Hepatocyte (in vitro differentiated cells): Measurements from ENCODE around the gene RELCH. TPM values are rescaled to one million over a fixed set of nuclear protein-coding genes. Genes with fewer than 3 reads are reported as not detected.
A peak's percentile ranks its signal among the peaks of the same experiment; 100 is the strongest.

Experiments used
- DNase-seq: peaks from one replicate; pipeline ENCODE4 v3.0.0-alpha.2; 2016; ENCODE audit warnings: low spot score
- H2AFZ ChIP-seq: fragments of 200-600 bp; sonication (generic); 2 replicates; pipeline ENCODE4 v1.6.0; 2016; ENCODE audit warnings: antibody characterized with exemption, mild to moderate bottlenecking
- H3K27ac ChIP-seq: fragments of 200-600 bp; sonication (generic); 2 replicates; pipeline ENCODE4 v1.5.1; 2016; ENCODE audit warnings: mild to moderate bottlenecking
- H3K27me3 ChIP-seq: fragments of 200-600 bp; sonication (generic); 2 replicates; pipeline ENCODE4 v1.6.1; 2016
- H3K36me3 ChIP-seq: fragments of 200-600 bp; sonication (generic); replicated peaks from 2 replicates; pipeline ENCODE4 v1.5.1; 2016; ENCODE audit warnings: low read depth; ENCODE audit not compliant: insufficient read depth
- H3K4me1 ChIP-seq: fragments of 200-600 bp; sonication (generic); 2 replicates; pipeline ENCODE4 v1.5.1; 2016; ENCODE audit warnings: mild to moderate bottlenecking, moderate library complexity; ENCODE audit not compliant: insufficient read depth
- H3K4me2 ChIP-seq: fragments of 200-600 bp; sonication (generic); 2 replicates; pipeline ENCODE4 v1.6.0; 2016
- H3K4me3 ChIP-seq: fragments of 200-600 bp; sonication (generic); 2 replicates; pipeline ENCODE4 v1.5.1; 2016; ENCODE audit warnings: mild to moderate bottlenecking
- H3K79me2 ChIP-seq: fragments of 200-600 bp; sonication (generic); 2 replicates; pipeline ENCODE4 v1.6.0; 2017; ENCODE audit warnings: mild to moderate bottlenecking
- H3K9me2 ChIP-seq: fragments of 200-600 bp; sonication (generic); replicated peaks from 2 replicates; pipeline ENCODE4 v1.6.0; 2017; ENCODE audit warnings: mild to moderate bottlenecking; ENCODE audit not compliant: insufficient read depth
- H3K9me3 ChIP-seq: fragments of 200-600 bp; sonication (generic); 2 replicates; pipeline ENCODE4 v1.5.1; 2016; ENCODE audit warnings: low read depth, mild to moderate bottlenecking
- H4K20me1 ChIP-seq: fragments of 200-600 bp; sonication (generic); 2 replicates; pipeline ENCODE4 v1.6.0; 2016; ENCODE audit warnings: mild to moderate bottlenecking; ENCODE audit not compliant: insufficient read depth, poor library complexity, severe bottlenecking
- EZH2 ChIP-seq: fragments of 200-600 bp; sonication (generic); IDR thresholded peaks from 2 replicates; pipeline ENCODE4 v1.6.1; 2016; ENCODE audit warnings: antibody characterized with exemption, mild to moderate bottlenecking, borderline replicate concordance
- EZH2phosphoT487 ChIP-seq: fragments of 200-600 bp; sonication (generic); IDR thresholded peaks from one replicate; pipeline ENCODE4 v1.6.1; 2018; ENCODE audit warnings: antibody characterized with exemption, mild to moderate bottlenecking, low read depth, moderate library complexity; ENCODE audit not compliant: unreplicated experiment, severe bottlenecking
- WGBS: methylation state at CpG from one replicate; pipeline ENCODE4 v1.1.6; 2016; ENCODE audit warnings: low lambda C conversion rate; ENCODE audit errors: missing lambda C conversion rate; 5-methylcytosine and 5-hydroxymethylcytosine counted together
- polyA plus RNA-seq: library from polyadenylated mRNA; unstranded; fragments of >200 nt; fragmentation: Nextera tagmentation; extraction: Ambion mirVana; gene quantifications from 2 replicates; pipeline ENCODE4 v1.2.1, GENCODE V29; 2016
- total RNA-seq: library from RNA; depleted of rRNA; stranded (reverse); fragments of >200 nt; gene quantifications from 2 replicates; pipeline ENCODE4 v1.2.3, GENCODE V29; 2014
- TF ChIP-seq, protein P1 (sequence below): fragments of 200-600 bp; sonication (generic); IDR thresholded peaks from 2 replicates; pipeline ENCODE4 v1.5.1; 2016; ENCODE audit warnings: antibody characterized with exemption, mild to moderate bottlenecking; ENCODE audit not compliant: poor library complexity

RELCH gene
- total and polyA plus RNA-seq, 2 experiments from 2014 or later: 8.3 to 45.8 TPM

DNA sequence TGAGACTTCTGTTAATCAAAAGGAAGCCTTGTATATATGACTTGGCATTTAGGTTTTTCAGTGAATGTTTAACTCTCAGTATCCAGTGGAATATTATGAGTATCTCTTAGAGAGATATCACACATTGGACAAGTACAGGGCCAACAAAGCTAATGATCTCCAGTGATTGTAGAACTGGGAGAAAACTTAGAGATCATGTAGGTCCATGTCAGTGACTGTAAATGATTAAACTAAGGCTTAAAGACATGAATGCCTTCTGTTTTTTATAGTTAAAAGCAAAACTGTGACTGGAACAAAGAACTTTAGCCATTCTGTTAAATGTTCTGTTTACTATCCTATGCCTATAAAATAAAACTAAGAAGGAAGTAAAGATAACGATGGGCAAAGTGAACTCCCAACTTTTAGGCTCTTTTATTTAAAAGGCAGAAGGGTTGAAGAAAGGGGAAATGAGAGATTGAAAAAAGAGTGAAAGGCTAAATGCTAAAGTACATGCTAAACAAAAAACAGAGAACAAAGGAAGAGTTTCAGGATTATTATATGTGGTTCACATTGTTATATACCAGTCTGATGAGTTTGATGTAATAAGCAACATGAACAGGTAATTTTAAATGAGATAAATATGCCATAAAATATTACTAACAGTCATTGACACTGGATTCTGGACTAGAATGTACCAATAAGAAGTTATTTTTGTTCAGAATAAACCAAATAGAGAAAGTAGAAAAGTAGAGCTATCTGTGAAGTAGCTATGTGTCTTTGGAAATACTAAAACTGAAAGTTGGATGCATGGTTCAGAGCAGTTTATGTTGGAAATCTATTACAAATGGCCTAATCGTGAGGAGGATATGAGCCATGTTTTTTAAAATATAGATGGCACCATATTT, 101.0 kb downstream of the RELCH start:
- H3K4me2 ChIP-seq: peak overlapping the region; percentile 37
- H3K9me2 ChIP-seq: no peaks in the 10 kb centered on the region
- H3K27me3 ChIP-seq: no peaks in the 10 kb centered on the region
- no peaks in the 10 kb centered on the region for H3K36me3 ChIP-seq
- 69% methylated on average over 2 of the region's 2 CpGs for WGBS
- H4K20me1 ChIP-seq: no peaks in the 10 kb centered on the region
- no peak overlapping the region for H3K4me3 ChIP-seq
- no peak overlapping the region for H2AFZ ChIP-seq
- H3K27ac ChIP-seq: peak overlapping the region; percentile 18
- peak; percentile 6 for DNase-seq
- no peaks in the 10 kb centered on the region for H3K79me2 ChIP-seq
- peaks cover 6% of the 10 kb centered on the region for H3K4me1 ChIP-seq
- TF ChIP-seq, protein P1, sequence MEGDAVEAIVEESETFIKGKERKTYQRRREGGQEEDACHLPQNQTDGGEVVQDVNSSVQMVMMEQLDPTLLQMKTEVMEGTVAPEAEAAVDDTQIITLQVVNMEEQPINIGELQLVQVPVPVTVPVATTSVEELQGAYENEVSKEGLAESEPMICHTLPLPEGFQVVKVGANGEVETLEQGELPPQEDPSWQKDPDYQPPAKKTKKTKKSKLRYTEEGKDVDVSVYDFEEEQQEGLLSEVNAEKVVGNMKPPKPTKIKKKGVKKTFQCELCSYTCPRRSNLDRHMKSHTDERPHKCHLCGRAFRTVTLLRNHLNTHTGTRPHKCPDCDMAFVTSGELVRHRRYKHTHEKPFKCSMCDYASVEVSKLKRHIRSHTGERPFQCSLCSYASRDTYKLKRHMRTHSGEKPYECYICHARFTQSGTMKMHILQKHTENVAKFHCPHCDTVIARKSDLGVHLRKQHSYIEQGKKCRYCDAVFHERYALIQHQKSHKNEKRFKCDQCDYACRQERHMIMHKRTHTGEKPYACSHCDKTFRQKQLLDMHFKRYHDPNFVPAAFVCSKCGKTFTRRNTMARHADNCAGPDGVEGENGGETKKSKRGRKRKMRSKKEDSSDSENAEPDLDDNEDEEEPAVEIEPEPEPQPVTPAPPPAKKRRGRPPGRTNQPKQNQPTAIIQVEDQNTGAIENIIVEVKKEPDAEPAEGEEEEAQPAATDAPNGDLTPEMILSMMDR: no peak
- TF ChIP-seq EZH2: no peak
- no peak for TF ChIP-seq EZH2phosphoT487
- no peaks in the 10 kb centered on the region for H3K9me3 ChIP-seq

DNA sequence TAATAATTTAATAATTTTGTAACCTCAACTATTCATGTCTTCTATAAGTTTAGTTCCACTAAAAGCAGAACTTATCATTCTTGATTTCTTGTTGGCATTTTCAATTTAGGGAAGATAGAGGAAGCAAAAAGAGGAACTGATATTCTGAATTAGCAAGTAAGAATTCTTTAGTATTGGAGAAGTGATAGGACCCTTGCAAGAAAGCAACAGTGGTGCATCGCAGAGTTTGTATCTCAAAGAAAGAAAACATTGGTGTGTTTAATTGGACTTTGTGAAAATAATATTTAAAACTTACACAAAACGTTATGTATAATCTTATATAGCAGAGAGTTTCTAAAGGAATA, 101.6 kb downstream of the RELCH start:
- 91% methylated on average over 2 of the region's 2 CpGs for WGBS
- H3K36me3 ChIP-seq: no peaks in the 10 kb centered on the region
- no peak overlapping the region for H3K27ac ChIP-seq

DNA sequence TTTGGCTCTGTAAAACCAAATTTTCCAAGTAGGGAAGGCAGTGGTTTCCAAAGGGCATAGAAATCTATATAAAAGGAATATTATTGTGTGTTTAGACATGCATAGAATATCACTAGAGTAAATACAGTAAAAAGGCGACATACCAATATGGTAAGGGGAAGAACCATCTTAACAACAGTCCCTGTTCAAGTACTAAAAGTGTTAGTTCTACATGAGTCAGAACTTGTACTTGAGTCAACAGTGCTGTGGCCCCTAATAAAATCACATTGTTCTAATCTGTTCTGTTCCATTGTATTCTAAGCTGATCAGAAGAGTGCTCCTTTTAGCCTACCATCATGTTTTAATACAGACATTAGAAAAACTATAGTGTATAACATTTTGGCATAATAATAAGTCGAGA, 102.0 kb downstream of the RELCH start:
- H3K4me1 ChIP-seq: peaks cover 6% of the 10 kb centered on the region
- TF ChIP-seq EZH2 (no peak), EZH2phosphoT487 (no peak)
- TF ChIP-seq, protein P1: no peak
- no peak overlapping the region for H3K27ac ChIP-seq
- H3K9me3 ChIP-seq: no peaks in the 10 kb centered on the region
- H3K4me3 ChIP-seq: no peak overlapping the region
- no peak overlapping the region for H2AFZ ChIP-seq
- H3K4me2 ChIP-seq: no peak overlapping the region
- no peak for DNase-seq
- H3K27me3 ChIP-seq: no peaks in the 10 kb centered on the region
- no peaks in the 10 kb centered on the region for H3K79me2 ChIP-seq
- 82% methylated on average over 2 of the region's 2 CpGs for WGBS
- no peaks in the 10 kb centered on the region for H4K20me1 ChIP-seq
- no peaks in the 10 kb centered on the region for H3K9me2 ChIP-seq
- H3K36me3 ChIP-seq: no peaks in the 10 kb centered on the region

More for the DNA sequence above, 101.6 kb downstream of the RELCH start:
- no peaks in the 10 kb centered on the region for H3K9me2 ChIP-seq
- no peaks in the 10 kb centered on the region for H4K20me1 ChIP-seq
- no peak for TF ChIP-seq EZH2
- TF ChIP-seq EZH2phosphoT487: no peak
- TF ChIP-seq, protein P1: no peak
- no peak overlapping the region for H3K4me2 ChIP-seq
- no peak for DNase-seq
- no peak overlapping the region for H2AFZ ChIP-seq
- H3K4me3 ChIP-seq: no peak overlapping the region
- H3K79me2 ChIP-seq: no peaks in the 10 kb centered on the region
- H3K9me3 ChIP-seq: no peaks in the 10 kb centered on the region
- peaks cover 6% of the 10 kb centered on the region for H3K4me1 ChIP-seq
- H3K27me3 ChIP-seq: no peaks in the 10 kb centered on the region
